CD4-positive, alpha-beta memory T cell (primary cell): ENCODE data around the gene CYP3A7. TPM values are rescaled to one million over a fixed set of nuclear protein-coding genes. Genes with fewer than 3 reads are reported as not detected.
A peak's percentile ranks its signal among the peaks of the same experiment; 100 is the strongest.
"Not testable (repeated sequence)": the region's sequence is repeated elsewhere in the genome, so short reads cannot be mapped to it uniquely, and the experiment has no call there.

Source experiments
- CTCF ChIA-PET: fragments of 350-600 bp; sonication (Branson Sonifier 250); formaldehyde crosslinking; loops from one replicate; lab custom pipeline; 2021; ENCODE audit warnings: inconsistent platforms; ENCODE audit not compliant: partially characterized antibody; lab: Charles Lee
- POLR2A ChIA-PET: fragments of 350-600 bp; sonication (Branson Sonifier 250); formaldehyde crosslinking; loops from one replicate; lab custom pipeline; 2021; ENCODE audit not compliant: partially characterized antibody; lab: Charles Lee
- DNase-seq, 5 donors: peaks; one replicate each; pipeline versions ENCODE4 v3.0.0 to v3.0.0-alpha.2; 2020 to 2022; ENCODE audit warnings: mixed read lengths in 1 of 5
- H3K27ac ChIP-seq: one replicate; pipeline ENCODE4 v1.7.0; 2013; ENCODE audit warnings: low read depth, low read length
- H3K27me3 ChIP-seq: 2 replicates; pipeline ENCODE4 v1.7.0; 2013; ENCODE audit warnings: mild to moderate bottlenecking, low read length, moderate library complexity; ENCODE audit not compliant: insufficient read depth
- H3K36me3 ChIP-seq: 2 replicates; pipeline ENCODE4 v1.7.0; 2013; ENCODE audit warnings: mild to moderate bottlenecking, low read length, moderate library complexity; ENCODE audit not compliant: insufficient read depth
- H3K4me1 ChIP-seq: 2 replicates; pipeline ENCODE4 v1.7.0; 2013; ENCODE audit warnings: mild to moderate bottlenecking, low read length, moderate library complexity; ENCODE audit not compliant: insufficient read depth
- H3K4me3 ChIP-seq, 2 donors: one replicate each; pipeline ENCODE4 v1.7.0; 2013; ENCODE audit warnings: low read length in 2 of 2, mild to moderate bottlenecking in 1 of 2
- H3K9me3 ChIP-seq, 2 donors: one replicate each; pipeline ENCODE4 v1.7.0; 2013; ENCODE audit warnings: low read length in 2 of 2, control low read depth in 1 of 2; ENCODE audit not compliant: control insufficient read depth in 1 of 2
- H3K27ac Mint-ChIP-seq, 7 donors: one replicate each; pipeline ENCODE4 v1.8.0; 2020 to 2021; ENCODE audit warnings: mixed read lengths in 7 of 7, mild to moderate bottlenecking in 6 of 7, inconsistent platforms in 3 of 7, moderate library complexity in 3 of 7
- H3K27me3 Mint-ChIP-seq, 2 donors: one replicate each; pipeline ENCODE4 v1.8.0; 2020 to 2021; ENCODE audit warnings: mixed read lengths in 2 of 2
- H3K36me3 Mint-ChIP-seq, 2 donors: one replicate each; pipeline ENCODE4 v1.8.0; 2020 to 2021; ENCODE audit warnings: mixed read lengths in 2 of 2, inconsistent platforms in 1 of 2, mild to moderate bottlenecking in 1 of 2
- H3K4me1 Mint-ChIP-seq, 4 donors: one replicate each; pipeline ENCODE4 v1.8.0; 2020 to 2021; ENCODE audit warnings: mixed read lengths in 4 of 4, mild to moderate bottlenecking in 1 of 4
- H3K4me3 Mint-ChIP-seq, 8 donors: one replicate each; pipeline ENCODE4 v1.8.0; 2020 to 2021; ENCODE audit warnings: mixed read lengths in 8 of 8, mild to moderate bottlenecking in 7 of 8, moderate library complexity in 6 of 8, inconsistent platforms in 3 of 8
- H3K9me3 Mint-ChIP-seq, 8 donors: one replicate each; pipeline ENCODE4 v1.8.0; 2020 to 2021; ENCODE audit warnings: mixed read lengths in 8 of 8, mild to moderate bottlenecking in 5 of 8, inconsistent platforms in 3 of 8, moderate library complexity in 1 of 8
- intact Hi-C: fragments of 100-400 bp; cut with micrococcal nuclease; formaldehyde crosslinking; loops from one replicate; pipeline ENCODE4 v1.15.1; 2023
- polyA plus RNA-seq, 2 donors: library from polyadenylated mRNA; unstranded; fragments of 300-500 nt; fragmentation: Illumina TruSeq; gene quantifications; one replicate each; pipeline ENCODE4 v1.2.3, GENCODE V29; 2021
- total RNA-seq, 2 experiments: library from RNA; stranded (reverse); gene quantifications; one replicate each; pipeline ENCODE4 v1.2.3, GENCODE V29; 2021

Gene CYP3A7
- total and polyA plus RNA-seq, 4 experiments from 2014 or later, result 0.07 TPM; not detected in 3

- H3K27me3 ChIP-seq, H3K4me1 ChIP-seq, H3K4me3 Mint-ChIP-seq, H3K27me3 Mint-ChIP-seq, H3K27ac ChIP-seq, H3K36me3 ChIP-seq, intact Hi-C loops, H3K4me3 ChIP-seq, H3K36me3 Mint-ChIP-seq, H3K9me3 ChIP-seq, POLR2A ChIA-PET, H3K27ac Mint-ChIP-seq, DNase-seq, H3K9me3 Mint-ChIP-seq, H3K4me1 Mint-ChIP-seq: not testable (repeated sequence)
- CTCF ChIA-PET, result interaction anchor here (0.6 kb wide), 1 partner anchor 53 kb away, joined by 3 read pairs; no protein-coding TSS in a partner anchor
Observed at GRCh38 chr7:99698867-99699730, 35.9 kb downstream of the CYP3A7 start.

DNA sequence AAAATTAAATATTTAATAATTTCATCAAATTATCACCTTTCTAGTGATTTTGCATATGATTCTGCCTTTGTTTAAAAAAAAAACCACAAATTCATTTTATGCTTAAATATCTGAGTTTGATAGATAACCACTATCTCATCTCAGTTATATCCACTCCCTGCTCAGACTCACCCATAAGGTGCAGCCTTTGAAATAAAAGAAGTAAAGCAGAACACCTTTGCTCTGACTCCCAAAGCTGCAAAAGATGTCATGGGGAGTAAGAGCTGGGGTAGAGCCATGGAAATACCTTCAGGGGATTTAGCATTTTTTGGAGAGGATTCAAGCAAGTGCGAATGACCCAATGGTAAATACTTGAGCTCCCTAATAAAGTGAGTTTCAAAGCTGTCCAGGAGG, 40.1 kb downstream of the CYP3A7 start:
- Mint-ChIP-seq H3K4me3 (no peak overlapping the region), H3K27ac (no peak overlapping the region), H3K4me1 (peaks cover 0 to 1% (median 0%) of the 10 kb centered on the region in 4 donors), H3K9me3 (peaks cover 0 to 20% (median 6%) of the 10 kb centered on the region in 8 donors), H3K27me3 (no peaks in the 10 kb centered on the region), H3K36me3 (peaks cover 5 to 6% of the 10 kb centered on the region in 2 donors)
- H3K4me3 ChIP-seq, result no peak overlapping the region
- intact Hi-C loops, result no loop called here
- peaks cover 5% of the 10 kb centered on the region for H3K4me1 ChIP-seq
- ChIA-PET CTCF (no interaction called here), POLR2A (no interaction called here)
- no peaks in the 10 kb centered on the region for H3K9me3 ChIP-seq
- no peaks in the 10 kb centered on the region for H3K36me3 ChIP-seq
- no peak overlapping the region for H3K27ac ChIP-seq
- no peak for DNase-seq
- no peaks in the 10 kb centered on the region for H3K27me3 ChIP-seq

DNA sequence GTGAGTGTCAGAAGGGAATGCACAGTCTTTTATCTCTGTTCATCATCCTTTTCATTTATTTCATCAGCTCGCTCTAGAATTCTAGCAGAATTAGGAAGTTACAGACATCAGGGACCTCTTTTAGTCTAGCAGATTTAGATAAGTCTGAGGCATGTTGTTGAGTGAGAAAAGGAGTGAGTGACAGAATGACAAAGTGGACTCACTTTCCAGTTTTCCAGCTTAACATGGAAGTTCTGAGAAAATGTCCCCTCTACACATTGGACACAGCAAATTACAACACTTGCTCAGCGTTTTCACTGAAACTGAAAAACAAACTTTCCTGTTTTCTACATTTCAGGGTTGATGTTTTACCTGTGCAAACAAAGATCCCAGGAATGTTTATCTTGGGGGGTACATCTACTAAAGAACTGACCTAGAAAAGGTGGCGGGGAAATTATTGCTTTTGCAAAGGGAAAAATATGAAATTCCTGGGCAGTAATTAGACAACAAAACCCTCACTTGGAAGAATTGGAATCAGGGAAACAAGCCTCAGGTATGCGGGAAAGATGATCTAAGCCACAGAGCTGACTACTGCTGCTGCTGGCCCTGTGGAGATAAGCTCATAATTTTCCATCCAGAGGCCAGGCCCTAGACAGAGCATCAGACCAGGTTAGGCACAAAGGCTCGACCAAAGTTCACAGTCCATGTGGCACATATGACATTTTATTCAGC, 40.6 kb downstream of the CYP3A7 start:
- no peak overlapping the region for H3K4me3 ChIP-seq
- DNase-seq, result no peak
- intact Hi-C loops, result no loop called here
- H3K4me3 Mint-ChIP-seq, result no peak overlapping the region
- H3K27ac ChIP-seq, result no peak overlapping the region
- ChIA-PET POLR2A (no interaction called here), CTCF (no interaction called here)
- H3K9me3 ChIP-seq, result no peaks in the 10 kb centered on the region
- H3K27me3 ChIP-seq, result no peaks in the 10 kb centered on the region
- H3K4me1 ChIP-seq, result peaks cover 5% of the 10 kb centered on the region
- H3K27ac Mint-ChIP-seq, result no peak overlapping the region
- peaks cover 0 to 1% (median 0%) of the 10 kb centered on the region in 4 donors for H3K4me1 Mint-ChIP-seq
- no peaks in the 10 kb centered on the region for H3K36me3 ChIP-seq
- H3K27me3 Mint-ChIP-seq, result no peaks in the 10 kb centered on the region
- H3K36me3 Mint-ChIP-seq, result peaks cover 5 to 6% of the 10 kb centered on the region in 2 donors
- H3K9me3 Mint-ChIP-seq, result peaks cover 0 to 26% (median 7%) of the 10 kb centered on the region in 8 donors

- intact Hi-C loops, result no loop called here
Observed at GRCh38 chr7:99693427-99694200, 41.4 kb downstream of the CYP3A7 start.

DNA sequence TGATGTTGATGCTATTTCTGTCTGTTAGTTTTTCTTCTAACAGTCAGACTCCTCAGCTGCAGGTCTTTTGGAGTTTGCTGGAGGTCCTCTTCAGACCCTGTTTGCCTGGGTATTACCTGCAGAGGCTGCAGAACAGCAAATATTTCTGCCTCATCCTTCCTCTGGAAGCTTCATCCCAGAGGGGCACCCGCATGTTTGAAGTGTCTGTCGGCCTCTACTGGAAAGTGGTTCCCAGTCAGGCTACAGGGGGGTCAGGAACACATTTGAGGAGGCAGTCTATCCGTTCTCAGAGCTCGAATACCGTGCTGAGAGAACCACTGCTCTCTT, 41.9 kb downstream of the CYP3A7 start:
- Mint-ChIP-seq H3K4me1 (peaks cover 0 to 1% (median 0%) of the 10 kb centered on the region in 4 donors), H3K27ac (no peak overlapping the region), H3K4me3 (no peak overlapping the region), H3K27me3 (no peaks in the 10 kb centered on the region), H3K36me3 (peaks cover 5 to 6% of the 10 kb centered on the region in 2 donors), H3K9me3 (peaks cover 0 to 33% (median 10%) of the 10 kb centered on the region in 8 donors)
- CTCF ChIA-PET, result no interaction called here
- no peak overlapping the region for H3K27ac ChIP-seq
- intact Hi-C loops, result no loop called here
- no peak for DNase-seq
- no peaks in the 10 kb centered on the region for H3K36me3 ChIP-seq
- peaks cover 5% of the 10 kb centered on the region for H3K4me1 ChIP-seq
- no peak overlapping the region for H3K4me3 ChIP-seq
- no peaks in the 10 kb centered on the region for H3K27me3 ChIP-seq
- no peaks in the 10 kb centered on the region for H3K9me3 ChIP-seq
- POLR2A ChIA-PET, result interaction anchor here (0.6 kb wide), 1 partner anchor 82 kb away, joined by 3 read pairs; no protein-coding TSS in a partner anchor

More at GRCh38 chr7:99693427-99694200, 41.4 kb downstream of the CYP3A7 start:
- peaks cover 5% of the 10 kb centered on the region for H3K4me1 ChIP-seq
- Mint-ChIP-seq H3K27me3 (no peaks in the 10 kb centered on the region), H3K27ac (no peak overlapping the region), H3K4me1 (peaks cover 0 to 1% (median 0%) of the 10 kb centered on the region in 4 donors), H3K36me3 (peaks cover 5 to 6% of the 10 kb centered on the region in 2 donors), H3K4me3 (no peak overlapping the region), H3K9me3 (peaks cover 0 to 33% (median 8%) of the 10 kb centered on the region in 8 donors)
- H3K9me3 ChIP-seq, result no peaks in the 10 kb centered on the region
- no peaks in the 10 kb centered on the region for H3K36me3 ChIP-seq
- no peak overlapping the region for H3K4me3 ChIP-seq
- no peak overlapping the region for H3K27ac ChIP-seq
- CTCF ChIA-PET, result no interaction called here
- peak in 3 of 5 donors; percentile 3 to 20 (median 10) for DNase-seq
- POLR2A ChIA-PET, result interaction anchor here (0.6 kb wide), 1 partner anchor 82 kb away, joined by 3 read pairs; no protein-coding TSS in a partner anchor
- H3K27me3 ChIP-seq, result no peaks in the 10 kb centered on the region

DNA sequence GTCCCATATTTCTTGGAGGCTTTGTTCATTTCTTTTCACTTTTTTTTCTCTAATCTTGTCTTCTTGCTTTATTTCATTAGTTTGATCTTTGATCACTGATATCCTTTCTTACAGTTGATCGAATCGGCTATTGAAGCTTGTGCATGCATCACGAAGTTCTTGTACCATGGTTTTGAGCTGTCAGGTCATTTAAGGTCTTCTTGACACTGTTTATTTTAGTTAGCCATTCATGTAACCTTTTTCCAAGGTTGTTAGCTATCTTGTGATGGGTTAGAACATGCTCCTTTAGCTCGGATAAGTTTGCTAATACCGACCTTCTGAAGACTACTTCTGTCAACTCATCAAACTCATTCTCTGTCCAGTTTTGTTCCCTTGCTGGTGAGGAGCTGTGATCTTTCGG, 42.4 kb downstream of the CYP3A7 start:
- peak overlapping the region in 1 of 7 donors; percentile 62 for H3K27ac Mint-ChIP-seq

GRCh38 chr7:99691658-99692057, 43.3 kb downstream of the CYP3A7 start:
- H3K4me1 Mint-ChIP-seq, DNase-seq, intact Hi-C loops, H3K27ac ChIP-seq, H3K27ac Mint-ChIP-seq, H3K27me3 ChIP-seq, H3K27me3 Mint-ChIP-seq, H3K4me1 ChIP-seq, H3K36me3 Mint-ChIP-seq, H3K36me3 ChIP-seq, POLR2A ChIA-PET, CTCF ChIA-PET, H3K9me3 ChIP-seq, H3K4me3 Mint-ChIP-seq, H3K4me3 ChIP-seq: not testable (repeated sequence)
- peaks cover 0 to 39% (median 14%) of the 10 kb centered on the region in 8 donors for H3K9me3 Mint-ChIP-seq

More for the DNA sequence above, 42.4 kb downstream of the CYP3A7 start:
- H3K27ac ChIP-seq, H3K9me3 ChIP-seq, CTCF ChIA-PET, H3K27me3 Mint-ChIP-seq, H3K4me1 ChIP-seq, H3K27me3 ChIP-seq, H3K36me3 Mint-ChIP-seq, POLR2A ChIA-PET, H3K4me3 ChIP-seq, intact Hi-C loops, H3K36me3 ChIP-seq, DNase-seq, H3K4me3 Mint-ChIP-seq, H3K4me1 Mint-ChIP-seq: not testable (repeated sequence)
- H3K9me3 Mint-ChIP-seq, result peaks cover 0 to 33% (median 12%) of the 10 kb centered on the region in 8 donors
